ENCODE measurements around the gene ACBD7.

GRCh38 chr10:15035385-15036301, 52.9 kb downstream of the ACBD7 start:
- no peak for TF ChIP-seq CTCF (IDR thresholded peaks at IDR 0.05)
- TF ChIP-seq POLR2AphosphoS5 (IDR thresholded peaks at IDR 0.05) = no peak

Measured in prostate gland (tissue), 2 donors.